K562 (cell line): ENCODE data around the gene MEGF9. TPM values are rescaled to one million over a fixed set of nuclear protein-coding genes. Genes with fewer than 3 reads are reported as not detected.

Experiments used
- BCL6 ChIP-seq: fragments of 250-450 bp; sonication (Bioruptor Pico); IDR thresholded peaks from 2 replicates; pipeline ENCODE4 v1.4.0; 2020
- CTCFL ChIP-seq: IDR thresholded peaks from 2 replicates; pipeline ENCODE4 v1.6.1; 2011; ENCODE audit warnings: borderline replicate concordance, low read depth, mild to moderate bottlenecking, moderate library complexity, low read length; ENCODE audit not compliant: insufficient read depth, poor library complexity, severe bottlenecking
- EWSR1 ChIP-seq: fragments of 450-650 bp; IDR thresholded peaks from 2 replicates; pipeline ENCODE4 v1.6.1; 2018; ENCODE audit warnings: borderline replicate concordance, mild to moderate bottlenecking, low read depth, moderate library complexity; ENCODE audit not compliant: partially characterized antibody
- FOXA1 ChIP-seq: fragments of 450-650 bp; IDR thresholded peaks from 2 replicates; pipeline ENCODE4 v1.6.1; 2016; ENCODE audit warnings: mild to moderate bottlenecking, borderline replicate concordance
- FUS ChIP-seq: fragments of 200-400 bp; formaldehyde crosslinking; optimal IDR thresholded peaks from 2 replicates; pipeline ENCODE3; 2017; ENCODE audit warnings: low read depth, low read length
- HDAC6 ChIP-seq: IDR thresholded peaks from 2 replicates; pipeline ENCODE4 v1.6.1; 2012; ENCODE audit warnings: low read depth, mild to moderate bottlenecking, control low read depth, inconsistent platforms, low read length, moderate library complexity
- HOXB6 ChIP-seq: fragments of 250-450 bp; sonication (Bioruptor Pico); IDR thresholded peaks from 2 replicates; pipeline ENCODE4 v1.5.1; 2022; ENCODE audit warnings: mild to moderate bottlenecking, borderline replicate concordance
- KDM5B ChIP-seq: fragments of 200-600 bp; sonication (generic); IDR thresholded peaks from 2 replicates; pipeline ENCODE4 v1.6.1; 2012; ENCODE audit warnings: low read depth, mild to moderate bottlenecking, moderate library complexity, low read length, control low read depth, inconsistent platforms; ENCODE audit not compliant: insufficient replicate concordance
- KLF16 ChIP-seq: IDR thresholded peaks from 2 replicates; pipeline ENCODE4 v1.6.1; 2016; ENCODE audit warnings: antibody characterized with exemption
- MAFG ChIP-seq: fragments of 450-650 bp; conservative IDR thresholded peaks from 2 replicates; pipeline ENCODE4 v1.6.1; 2016; ENCODE audit warnings: missing genetic modification characterization, missing compliant biosample characterization
- POLR2G ChIP-seq: fragments of 200-400 bp; formaldehyde crosslinking; IDR thresholded peaks from 2 replicates; pipeline ENCODE4 v1.6.1; 2017; ENCODE audit warnings: low read depth, mild to moderate bottlenecking, antibody characterized with exemption, low read length, moderate library complexity
- RB1 ChIP-seq: fragments of 450-650 bp; IDR thresholded peaks from 2 replicates; pipeline ENCODE4 v1.6.1; 2017; ENCODE audit warnings: low read depth, mild to moderate bottlenecking
- ZMIZ1 ChIP-seq, 2 experiments: fragments of 150-350 bp in 1 of 2; IDR thresholded peaks; 2 replicates each; pipeline ENCODE4 v1.6.1; 2012 to 2016; ENCODE audit warnings: low read depth in 2 of 2, low read length in 2 of 2, mild to moderate bottlenecking in 1 of 2, moderate library complexity in 1 of 2
- ZNF3 ChIP-seq: fragments of 250-450 bp; sonication (Bioruptor Pico); IDR thresholded peaks from 2 replicates; pipeline ENCODE4 v1.5.0; 2021; ENCODE audit warnings: mild to moderate bottlenecking, moderate library complexity
- ZNF75A ChIP-seq: fragments of 450-650 bp; formaldehyde crosslinking; IDR thresholded peaks from 2 replicates; pipeline ENCODE4 v1.4.0; 2020; ENCODE audit warnings: mild to moderate bottlenecking
- polyA plus RNA-seq, 8 experiments: library from polyadenylated mRNA; depleted of rRNA in 4 of 8; stranded (reverse) in 5 of 8; unstranded in 3 of 8; fragments of >200 nt; fragmentation: Nextera tagmentation in 2 of 8; fragmentation: Illumina TruSeq in 1 of 8; extraction: Ambion mirVana in 2 of 8; extraction: Trizol in 1 of 8; gene quantifications; 2 replicates each; pipeline versions ENCODE4 v1.2.1 to v1.2.3, GENCODE V29; 2011 to 2014; ENCODE audit warnings: inconsistent platforms in 1 of 8, missing spikeins in 1 of 8
- total RNA-seq, 7 experiments: library from RNA; depleted of rRNA in 6 of 7; stranded (reverse); fragments of >200 nt in 6 of 7; fragmentation: Illumina TruSeq in 2 of 7; extraction: Trizol in 2 of 7; gene quantifications; 2 replicates each; pipeline versions ENCODE4 v1.2.1 to v1.2.3, GENCODE V29; 2011 to 2021; ENCODE audit warnings: low replicate concordance in 1 of 7
- TF ChIP-seq, protein P1 (sequence below), 3 experiments: IDR thresholded peaks in 2 of 3; conservative IDR thresholded peaks in 1 of 3; 2 replicates each; pipeline ENCODE4 v1.5.1; 2011 to 2012; ENCODE audit warnings: low read length in 3 of 3, mild to moderate bottlenecking in 3 of 3, control low read depth in 2 of 3, improper control_type of control experiment in 1 of 3, inconsistent platforms in 1 of 3, low read depth in 1 of 3, mixed read lengths in 1 of 3, moderate library complexity in 1 of 3; ENCODE audit not compliant: insufficient read depth in 2 of 3
- TF ChIP-seq, protein P2 (sequence below): fragments of 450-650 bp; formaldehyde crosslinking; IDR thresholded peaks from 2 replicates; pipeline ENCODE4 v1.4.0; 2020; ENCODE audit warnings: mild to moderate bottlenecking
- TF ChIP-seq, protein P3 (sequence below): fragments of 250-450 bp; sonication (Bioruptor Pico); IDR thresholded peaks from 2 replicates; pipeline ENCODE4 v1.5.0; 2020; ENCODE audit warnings: mild to moderate bottlenecking

The MEGF9 gene
- total and polyA plus RNA-seq, 9 of the 15 experiments (the other 6 are each of a cell fraction or from before 2014, with no cell fraction given): 2.1 to 6.2 (median 3.8) TPM

DNA sequence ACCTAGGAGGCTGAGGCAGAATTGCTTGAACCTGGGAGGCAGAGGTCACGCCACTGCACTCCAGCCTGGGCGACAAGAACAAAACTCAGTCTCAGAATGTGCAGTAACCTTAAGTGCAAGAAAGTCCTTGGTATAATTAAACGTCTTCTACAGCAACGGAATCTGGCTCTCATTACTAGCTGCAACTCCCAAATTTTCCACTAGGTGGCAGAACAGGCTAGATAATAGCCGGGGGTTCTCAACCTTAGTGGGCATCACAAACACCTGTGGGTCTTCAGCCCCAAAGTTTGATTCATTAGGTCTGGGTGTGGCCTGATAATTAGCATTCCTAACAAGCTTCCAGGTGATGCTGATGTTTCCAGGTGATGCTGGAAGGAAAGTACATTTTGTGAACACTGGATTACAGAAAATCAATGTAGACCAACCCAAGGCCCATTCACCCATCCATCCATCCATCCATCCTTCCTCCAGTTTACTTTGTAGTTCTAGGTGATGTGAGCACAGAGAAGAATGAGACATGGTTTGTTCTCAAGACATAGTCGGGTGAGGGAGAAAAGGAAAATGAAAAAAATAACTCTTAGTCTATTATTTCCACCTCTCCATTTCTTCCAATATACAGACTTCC is 41.7 kb upstream of the MEGF9 start (continued):
- TF ChIP-seq, protein P1, sequence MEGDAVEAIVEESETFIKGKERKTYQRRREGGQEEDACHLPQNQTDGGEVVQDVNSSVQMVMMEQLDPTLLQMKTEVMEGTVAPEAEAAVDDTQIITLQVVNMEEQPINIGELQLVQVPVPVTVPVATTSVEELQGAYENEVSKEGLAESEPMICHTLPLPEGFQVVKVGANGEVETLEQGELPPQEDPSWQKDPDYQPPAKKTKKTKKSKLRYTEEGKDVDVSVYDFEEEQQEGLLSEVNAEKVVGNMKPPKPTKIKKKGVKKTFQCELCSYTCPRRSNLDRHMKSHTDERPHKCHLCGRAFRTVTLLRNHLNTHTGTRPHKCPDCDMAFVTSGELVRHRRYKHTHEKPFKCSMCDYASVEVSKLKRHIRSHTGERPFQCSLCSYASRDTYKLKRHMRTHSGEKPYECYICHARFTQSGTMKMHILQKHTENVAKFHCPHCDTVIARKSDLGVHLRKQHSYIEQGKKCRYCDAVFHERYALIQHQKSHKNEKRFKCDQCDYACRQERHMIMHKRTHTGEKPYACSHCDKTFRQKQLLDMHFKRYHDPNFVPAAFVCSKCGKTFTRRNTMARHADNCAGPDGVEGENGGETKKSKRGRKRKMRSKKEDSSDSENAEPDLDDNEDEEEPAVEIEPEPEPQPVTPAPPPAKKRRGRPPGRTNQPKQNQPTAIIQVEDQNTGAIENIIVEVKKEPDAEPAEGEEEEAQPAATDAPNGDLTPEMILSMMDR (IDR thresholded peaks at IDR 0.05 in 2 of 3, conservative IDR thresholded peaks at IDR 0.05 in 1 of 3; ENCODE audit: insufficient read depth in 2 of 3, low read depth in 1 of 3, low read length in 3 of 3): peak; percentile 78 to 89 (median 85)
- 0 out of 2 replicates have a peak, but pooled peaks have one; percentile 5 for TF ChIP-seq KLF16
- TF ChIP-seq ZNF75A (CRISPR knock-in tag): no peak
- TF ChIP-seq ZMIZ1 (IDR thresholded peaks at IDR 0.05; ENCODE audit: low read depth in 2 of 2, low read length in 2 of 2): no peak
- no peak for TF ChIP-seq POLR2G
- TF ChIP-seq HOXB6 (CRISPR knock-in tag): no peak
- TF ChIP-seq, protein P2, sequence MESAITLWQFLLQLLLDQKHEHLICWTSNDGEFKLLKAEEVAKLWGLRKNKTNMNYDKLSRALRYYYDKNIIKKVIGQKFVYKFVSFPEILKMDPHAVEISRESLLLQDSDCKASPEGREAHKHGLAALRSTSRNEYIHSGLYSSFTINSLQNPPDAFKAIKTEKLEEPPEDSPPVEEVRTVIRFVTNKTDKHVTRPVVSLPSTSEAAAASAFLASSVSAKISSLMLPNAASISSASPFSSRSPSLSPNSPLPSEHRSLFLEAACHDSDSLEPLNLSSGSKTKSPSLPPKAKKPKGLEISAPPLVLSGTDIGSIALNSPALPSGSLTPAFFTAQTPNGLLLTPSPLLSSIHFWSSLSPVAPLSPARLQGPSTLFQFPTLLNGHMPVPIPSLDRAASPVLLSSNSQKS (CRISPR knock-in tag): no peak
- no peak for TF ChIP-seq BCL6
- TF ChIP-seq ZNF3 (CRISPR knock-in tag): no peak
- TF ChIP-seq RB1: peak; percentile 29; the same call in 1 of the 2 replicates
- TF ChIP-seq HDAC6: no peak
- no peak for TF ChIP-seq FUS
- TF ChIP-seq KDM5B: no peak
- TF ChIP-seq, protein P3, sequence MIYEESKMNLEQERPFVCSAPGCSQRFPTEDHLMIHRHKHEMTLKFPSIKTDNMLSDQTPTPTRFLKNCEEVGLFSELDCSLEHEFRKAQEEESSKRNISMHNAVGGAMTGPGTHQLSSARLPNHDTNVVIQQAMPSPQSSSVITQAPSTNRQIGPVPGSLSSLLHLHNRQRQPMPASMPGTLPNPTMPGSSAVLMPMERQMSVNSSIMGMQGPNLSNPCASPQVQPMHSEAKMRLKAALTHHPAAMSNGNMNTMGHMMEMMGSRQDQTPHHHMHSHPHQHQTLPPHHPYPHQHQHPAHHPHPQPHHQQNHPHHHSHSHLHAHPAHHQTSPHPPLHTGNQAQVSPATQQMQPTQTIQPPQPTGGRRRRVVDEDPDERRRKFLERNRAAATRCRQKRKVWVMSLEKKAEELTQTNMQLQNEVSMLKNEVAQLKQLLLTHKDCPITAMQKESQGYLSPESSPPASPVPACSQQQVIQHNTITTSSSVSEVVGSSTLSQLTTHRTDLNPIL (CRISPR knock-in tag): no peak
- TF ChIP-seq MAFG: no peak
- TF ChIP-seq FOXA1: no peak
- TF ChIP-seq EWSR1: no peak
- TF ChIP-seq CTCFL: peak; percentile 20
